H1 (cell line): ENCODE measurements around the gene CCL1. TPM values are rescaled to one million over a fixed set of nuclear protein-coding genes. Genes with fewer than 3 reads are reported as not detected.

Experiments
- CTCF ChIA-PET: fragments of 300-600 bp; sonication (Branson Sonifier 250); formaldehyde crosslinking; loops from one replicate; lab custom pipeline; 2021; ENCODE audit not compliant: partially characterized antibody; lab: Charles Lee
- POLR2A ChIA-PET: fragments of 300-600 bp; sonication (Branson Sonifier 250); formaldehyde crosslinking; loops from one replicate; lab custom pipeline; 2021; ENCODE audit warnings: inconsistent platforms; ENCODE audit not compliant: partially characterized antibody; lab: Charles Lee
- DNase-seq, 2 experiments: peaks; one replicate each; pipeline versions ENCODE4 v3.0.0 to v3.0.0-alpha.2; 2010 to 2022; ENCODE audit warnings: low spot score in 2 of 2, low read depth in 1 of 2, mixed read lengths in 1 of 2
- FAIRE-seq: peaks from 2 replicates; lab custom pipeline; 2011; peaks lifted over from hg19 to GRCh38; lab: Jason Lieb, UNC
- H2AFZ ChIP-seq: 2 replicates; pipeline ENCODE4 v1.8.1; 2012; ENCODE audit warnings: low read length, inconsistent platforms
- H2AK5ac ChIP-seq: 2 replicates; pipeline ENCODE4 v1.6.1; 2013; ENCODE audit warnings: low read depth, low read length
- H2BK120ac ChIP-seq: replicated peaks from 2 replicates; pipeline ENCODE3; 2013; ENCODE audit warnings: low read depth, low read length, inconsistent platforms
- H2BK12ac ChIP-seq: 2 replicates; pipeline ENCODE4 v1.6.1; 2013; ENCODE audit warnings: low read depth, low read length
- H2BK15ac ChIP-seq: 2 replicates; pipeline ENCODE4 v1.6.1; 2013; ENCODE audit warnings: low read length
- H2BK20ac ChIP-seq: 2 replicates; pipeline ENCODE4 v1.6.1; 2013; ENCODE audit warnings: low read length
- H2BK5ac ChIP-seq: 2 replicates; pipeline ENCODE4 v1.6.1; 2013; ENCODE audit warnings: low read depth, low read length
- H3K14ac ChIP-seq: 2 replicates; pipeline ENCODE4 v1.6.1; 2013; ENCODE audit warnings: inconsistent platforms; ENCODE audit not compliant: insufficient read length
- H3K18ac ChIP-seq: 2 replicates; pipeline ENCODE4 v1.6.1; 2013; ENCODE audit warnings: low read length; ENCODE audit errors: extremely low read depth
- H3K23ac ChIP-seq: 2 replicates; pipeline ENCODE4 v1.6.1; 2013; ENCODE audit warnings: inconsistent platforms; ENCODE audit not compliant: insufficient read length
- H3K23me2 ChIP-seq: 2 replicates; pipeline ENCODE4 v1.6.1; 2013; ENCODE audit warnings: low read depth, low read length
- H3K27ac ChIP-seq: 2 replicates; pipeline ENCODE4 v1.6.1; 2011; ENCODE audit warnings: low read depth, low read length, inconsistent platforms
- H3K27me3 ChIP-seq, 4 experiments: replicated peaks in 1 of 4; 1 replicate in 1 of 4; 2 replicates in 3 of 4; pipeline versions ENCODE4 v1.6.1 to v1.8.1; 2011 to 2013; ENCODE audit warnings: low read length in 3 of 4, mild to moderate bottlenecking in 3 of 4, inconsistent platforms in 2 of 4, mixed read lengths in 2 of 4, moderate library complexity in 1 of 4; ENCODE audit not compliant: control insufficient read depth in 3 of 4, insufficient read depth in 3 of 4; ENCODE audit errors: extremely low read depth in 1 of 4
- H3K36me3 ChIP-seq, 4 experiments: 2 replicates each; pipeline versions ENCODE4 v1.6.1 to v1.8.1; 2011 to 2013; ENCODE audit warnings: mild to moderate bottlenecking in 4 of 4, low read length in 3 of 4, moderate library complexity in 2 of 4, control low read depth in 1 of 4, inconsistent platforms in 1 of 4; ENCODE audit not compliant: insufficient read depth in 4 of 4, control insufficient read depth in 2 of 4
- H3K4ac ChIP-seq: replicated peaks from 2 replicates; pipeline ENCODE3; 2013; ENCODE audit warnings: low read length, low read depth, mixed read lengths, inconsistent platforms; ENCODE audit not compliant: insufficient read length
- H3K4me1 ChIP-seq, 4 experiments: replicated peaks in 1 of 4; 1 replicate in 1 of 4; 2 replicates in 3 of 4; pipeline versions ENCODE4 v1.6.1 to v1.8.1; 2011 to 2013; ENCODE audit warnings: low read length in 3 of 4, inconsistent platforms in 2 of 4, mixed read lengths in 1 of 4; ENCODE audit not compliant: insufficient read depth in 4 of 4, control insufficient read depth in 3 of 4
- H3K4me2 ChIP-seq, 2 experiments: 2 replicates each; pipeline versions ENCODE4 v1.6.1 to v1.8.1; 2011 to 2013; ENCODE audit warnings: low read depth in 2 of 2, low read length in 2 of 2, control low read depth in 1 of 2, inconsistent platforms in 1 of 2, mild to moderate bottlenecking in 1 of 2; ENCODE audit not compliant: insufficient read depth in 1 of 2
- H3K4me3 ChIP-seq, 4 experiments: fragments of 200-600, 300-600 bp in 1 of 4; sonication (generic), shearing (Covaris generic), sonication (Bioruptor Twin) in 1 of 4; 2 replicates each; pipeline versions ENCODE4 v1.5.1 to v1.8.1; 2011 to 2016; ENCODE audit warnings: low read length in 4 of 4, low read depth in 3 of 4, control low read depth in 2 of 4, inconsistent platforms in 2 of 4, mild to moderate bottlenecking in 2 of 4, mixed read lengths in 1 of 4, moderate library complexity in 1 of 4; ENCODE audit not compliant: insufficient read depth in 2 of 4; ENCODE audit errors: extremely low read depth in 1 of 4
- H3K56ac ChIP-seq: replicated peaks from 2 replicates; pipeline ENCODE3; 2013; ENCODE audit warnings: low read depth, mild to moderate bottlenecking, mixed read lengths, low read length, inconsistent platforms; ENCODE audit not compliant: insufficient read length
- H3K79me1 ChIP-seq: 2 replicates; pipeline ENCODE4 v1.6.1; 2013; ENCODE audit warnings: low read depth, low read length, control low read depth
- H3K79me2 ChIP-seq, 2 experiments: 2 replicates each; pipeline versions ENCODE4 v1.6.1 to v1.8.1; 2012 to 2013; ENCODE audit warnings: low read length in 2 of 2, mild to moderate bottlenecking in 2 of 2, inconsistent platforms in 1 of 2; ENCODE audit not compliant: insufficient read depth in 2 of 2, control insufficient read depth in 1 of 2
- H3K9ac ChIP-seq, 4 experiments: replicated peaks in 1 of 4; 1 replicate in 1 of 4; 2 replicates in 3 of 4; pipeline versions ENCODE4 v1.6.1 to v1.8.1; 2011 to 2013; ENCODE audit warnings: low read depth in 3 of 4, low read length in 3 of 4, control low read depth in 2 of 4, mild to moderate bottlenecking in 2 of 4, moderate library complexity in 2 of 4, inconsistent platforms in 1 of 4; ENCODE audit errors: extremely low read depth in 1 of 4
- H3K9me3 ChIP-seq, 2 experiments: 2 replicates each; pipeline versions ENCODE4 v1.6.1 to v1.8.1; 2012 to 2013; ENCODE audit warnings: mild to moderate bottlenecking in 2 of 2, moderate library complexity in 2 of 2, control low read depth in 1 of 2, inconsistent platforms in 1 of 2, low read depth in 1 of 2, low read length in 1 of 2, mixed read lengths in 1 of 2; ENCODE audit not compliant: insufficient read depth in 2 of 2
- H4K20me1 ChIP-seq, 2 experiments: replicated peaks in 1 of 2; 2 replicates each; pipeline versions ENCODE3 to v1.8.1; 2011 to 2013; ENCODE audit warnings: inconsistent platforms in 2 of 2, low read length in 2 of 2, mild to moderate bottlenecking in 1 of 2; ENCODE audit not compliant: insufficient read depth in 2 of 2, control insufficient read depth in 1 of 2
- H4K5ac ChIP-seq: 2 replicates; pipeline ENCODE4 v1.6.1; 2013; ENCODE audit warnings: low read length, low read depth, mixed read lengths, inconsistent platforms; ENCODE audit not compliant: insufficient read length
- H4K8ac ChIP-seq: 2 replicates; pipeline ENCODE4 v1.8.0; 2013; ENCODE audit warnings: mild to moderate bottlenecking, moderate library complexity, low read length, inconsistent platforms; ENCODE audit not compliant: insufficient read depth; ENCODE audit errors: extremely low read depth
- H4K91ac ChIP-seq: replicated peaks from 2 replicates; pipeline ENCODE3; 2013; ENCODE audit warnings: low read length, mixed read lengths, inconsistent platforms; ENCODE audit not compliant: insufficient read length
- KDM5A ChIP-seq: fragments of 200-600 bp; IDR thresholded peaks from 2 replicates; pipeline ENCODE4 v1.7.1; 2012; ENCODE audit warnings: mild to moderate bottlenecking, low read length, inconsistent platforms, mixed read lengths
- RNF2 ChIP-seq: fragments of 200-900, 300-1000 bp; sonication (generic); IDR thresholded peaks from 2 replicates; pipeline ENCODE4 v1.7.1; 2016; ENCODE audit warnings: borderline replicate concordance, low read depth, mild to moderate bottlenecking, antibody characterized with exemption, low read length; ENCODE audit not compliant: poor library complexity, severe bottlenecking; ENCODE audit errors: missing control alignments
- SIN3A ChIP-seq, 2 experiments: IDR thresholded peaks in 1 of 2; conservative IDR thresholded peaks in 1 of 2; 2 replicates each; pipeline ENCODE4 v1.6.1; 2011 to 2012; ENCODE audit warnings: low read length in 2 of 2, improper control_type of control experiment in 1 of 2, low read depth in 1 of 2, mild to moderate bottlenecking in 1 of 2
- YY1 ChIP-seq: IDR thresholded peaks from 2 replicates; pipeline ENCODE4 v1.6.1; 2011; ENCODE audit warnings: low read depth, mild to moderate bottlenecking, low read length
- WGBS, 2 experiments: shearing (Covaris generic) in 1 of 2; methylation state at CpG; one replicate each; pipeline versions ENCODE4 v1.1.6 to v1.1.7; 2013 to 2015; ENCODE audit warnings: low lambda C conversion rate in 2 of 2, mixed read lengths in 2 of 2, inconsistent platforms in 1 of 2, low coverage in 1 of 2, missing lambda C conversion rate in 1 of 2; ENCODE audit not compliant: insufficient replicate concordance in 2 of 2, insufficient coverage in 1 of 2, insufficient read length in 1 of 2; ENCODE audit errors: extremely low coverage in 1 of 2, missing lambda C conversion rate in 1 of 2; 5-methylcytosine and 5-hydroxymethylcytosine counted together
- polyA plus RNA-seq, 7 experiments: library from polyadenylated mRNA; depleted of rRNA in 3 of 7; stranded (reverse) in 5 of 7; unstranded in 2 of 7; fragments of >200 nt in 5 of 7; fragments of 200-250 nt in 2 of 7; gene quantifications; 1 replicate in 5 of 7; 2 replicates in 1 of 7; 4 replicates in 1 of 7; pipeline versions ENCODE4 v1.2.1 to v1.2.3, GENCODE V29; 2011 to 2013; ENCODE audit warnings: missing spikeins in 2 of 7, mixed read lengths in 2 of 7
- total RNA-seq: library from RNA; stranded (reverse); fragmentation: NEBNext Ultra II Directional; extraction: Animal tissue kit (Norgen Biotek cat#: 25700); gene quantifications from 2 replicates; pipeline ENCODE4 v1.2.1, GENCODE V29; 2021
- TF ChIP-seq, protein P1 (sequence below): IDR thresholded peaks from 2 replicates; pipeline ENCODE4 v1.6.1; 2012; ENCODE audit warnings: inconsistent platforms

Gene CCL1
- total and polyA plus RNA-seq, 2 of the 8 experiments (the other 6 are each of a cell fraction or from before 2014, with no cell fraction given) = not detected

DNA sequence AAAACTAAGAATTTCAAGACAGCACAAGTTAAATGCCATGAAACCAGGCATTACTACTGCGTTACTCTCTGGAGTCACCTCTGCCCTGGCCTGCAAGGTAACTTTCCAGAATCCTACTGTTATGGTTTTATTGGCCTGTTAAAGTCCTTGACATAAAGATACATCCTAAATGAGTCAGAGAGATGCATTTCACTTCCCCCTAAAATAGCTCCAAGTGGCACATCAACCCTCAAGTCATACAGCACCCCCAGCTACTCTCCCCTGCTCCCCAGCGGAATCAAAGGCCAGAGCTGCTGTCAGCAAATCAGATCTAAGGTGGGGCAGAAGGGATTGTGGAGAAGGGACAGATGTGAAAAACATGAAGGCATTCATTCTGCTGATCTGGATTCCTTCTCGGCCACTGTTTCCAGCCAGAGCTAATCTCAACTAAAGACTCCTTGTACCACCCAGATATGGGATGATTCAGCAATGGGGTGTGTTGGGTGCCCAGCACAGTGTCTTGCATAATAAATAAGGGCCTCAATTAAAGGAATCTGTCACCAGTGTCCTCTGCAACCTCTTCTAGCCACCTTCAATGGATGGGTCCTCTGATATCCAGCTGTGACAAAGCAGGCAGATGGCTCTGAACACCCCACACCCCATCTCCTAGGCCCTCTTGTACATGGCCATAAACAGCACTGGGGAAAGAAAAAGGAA is 8.5 kb upstream of the CCL1 start:
- no peak for DNase-seq
- Histone ChIP-seq H3K18ac (no peak overlapping the region), H3K36me3 (no peaks in the 10 kb centered on the region), H3K4me1 (no peaks in the 10 kb centered on the region), H3K27ac (no peak overlapping the region), H2BK120ac (no peak overlapping the region), H4K20me1 (no peaks in the 10 kb centered on the region), H3K23ac (no peak overlapping the region), H3K9ac (no peak overlapping the region), H2AK5ac (no peak overlapping the region), H3K9me3 (no peaks in the 10 kb centered on the region), H3K56ac (no peak overlapping the region), H4K5ac (no peak overlapping the region), H3K4me3 (no peak overlapping the region), H3K23me2 (no peaks in the 10 kb centered on the region), H3K79me2 (no peaks in the 10 kb centered on the region), H2BK12ac (no peak overlapping the region), H3K4ac (no peak overlapping the region), H4K91ac (no peak overlapping the region), H3K4me2 (no peak overlapping the region), H2BK5ac (no peak overlapping the region), H3K27me3 (no peaks in the 10 kb centered on the region), H2BK15ac (no peak overlapping the region), H2AFZ (no peak overlapping the region), H3K14ac (no peak overlapping the region), H3K79me1 (no peaks in the 10 kb centered on the region), H2BK20ac (no peak overlapping the region), H4K8ac (no peak overlapping the region)
- 93% methylated on average over 3 of the region's 3 CpGs; no CpG with 5 or more reads in 1 of the 2 experiments for WGBS, 2 experiments
- ChIA-PET POLR2A (no interaction called here), CTCF (interaction anchor here (1.3 to 3.3 kb wide), 4 partner anchors 11 to 179 kb away, joined by 3 to 37 read pairs (median 6); partner anchors contain the start of gene CCL1)
- FAIRE-seq = no peak
- TF ChIP-seq KDM5A = no peak
- TF ChIP-seq SIN3A (conservative IDR thresholded peaks at IDR 0.05 in 1 of 2, IDR thresholded peaks at IDR 0.05 in 1 of 2; ENCODE audit: low read depth in 1 of 2, low read length in 2 of 2) = no peak
- no peak for TF ChIP-seq YY1
- no peak for TF ChIP-seq RNF2
- TF ChIP-seq, protein P1, sequence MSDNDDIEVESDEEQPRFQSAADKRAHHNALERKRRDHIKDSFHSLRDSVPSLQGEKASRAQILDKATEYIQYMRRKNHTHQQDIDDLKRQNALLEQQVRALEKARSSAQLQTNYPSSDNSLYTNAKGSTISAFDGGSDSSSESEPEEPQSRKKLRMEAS = no peak
